Liver (tissue), 3 donors: ENCODE data around the gene PARL.

Source experiments
- ATF3 ChIP-seq: IDR thresholded peaks from 2 replicates; pipeline ENCODE4 v1.6.1; 2016; ENCODE audit warnings: antibody characterized with exemption
- CTCF ChIP-seq: fragments of 150-350 bp; IDR thresholded peaks from 2 replicates; pipeline ENCODE4 v1.5.1; 2017; ENCODE audit warnings: improper control_type of control experiment, low read depth, low read length; ENCODE audit not compliant: missing input control
- EGR1 ChIP-seq, 2 donors: IDR thresholded peaks; 2 replicates each; pipeline ENCODE4 v1.6.1; 2016 to 2018; ENCODE audit warnings: antibody characterized with exemption in 2 of 2, low read depth in 2 of 2
- GABPA ChIP-seq, 2 donors: IDR thresholded peaks in 1 of 2; conservative IDR thresholded peaks in 1 of 2; 2 replicates each; pipeline ENCODE4 v1.6.1; 2016; ENCODE audit warnings: antibody characterized with exemption in 2 of 2, mild to moderate bottlenecking in 1 of 2, moderate library complexity in 1 of 2
- JUND ChIP-seq, 2 donors: IDR thresholded peaks; 2 replicates each; pipeline ENCODE4 v1.6.1; 2016; ENCODE audit warnings: antibody characterized with exemption in 2 of 2
- MAX ChIP-seq: IDR thresholded peaks from 2 replicates; pipeline ENCODE4 v1.6.1; 2016; ENCODE audit warnings: antibody characterized with exemption
- RAD21 ChIP-seq, 2 donors: IDR thresholded peaks; 2 replicates each; pipeline ENCODE4 v1.6.1; 2016; ENCODE audit warnings: antibody characterized with exemption in 2 of 2, mild to moderate bottlenecking in 2 of 2
- SP1 ChIP-seq: IDR thresholded peaks from 2 replicates; pipeline ENCODE4 v1.6.1; 2018; ENCODE audit warnings: antibody characterized with exemption, mild to moderate bottlenecking
- TAF1 ChIP-seq: conservative IDR thresholded peaks from 2 replicates; pipeline ENCODE4 v1.6.1; 2016; ENCODE audit warnings: antibody characterized with exemption, mild to moderate bottlenecking
- YY1 ChIP-seq: IDR thresholded peaks from 2 replicates; pipeline ENCODE4 v1.6.1; 2016; ENCODE audit warnings: antibody characterized with exemption, mild to moderate bottlenecking
- TF ChIP-seq, protein P1 (sequence below): IDR thresholded peaks from 2 replicates; pipeline ENCODE4 v1.6.1; 2016; ENCODE audit warnings: antibody characterized with exemption, mild to moderate bottlenecking
- donor health status: healthy.
- donor health status: healthy.

DNA sequence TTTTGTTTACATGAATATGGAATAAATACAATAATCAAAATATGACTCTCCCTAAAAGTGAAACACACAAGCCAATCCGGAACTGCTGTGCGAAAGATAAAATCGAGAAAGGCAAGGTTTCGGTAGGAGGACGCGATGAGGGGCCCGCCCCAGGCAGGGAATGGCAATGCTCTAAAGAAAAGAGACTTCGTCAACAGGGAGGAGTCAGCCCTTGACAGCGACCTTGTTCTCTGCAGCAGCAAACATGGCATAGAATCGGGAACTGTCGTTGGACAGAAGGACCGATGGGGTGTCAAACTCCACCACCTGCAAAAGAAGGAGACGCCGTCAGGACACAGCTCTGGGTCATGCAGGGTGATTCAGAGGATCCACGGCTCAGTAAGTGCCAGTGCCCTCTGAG lies 36.4 kb upstream of the PARL start:
- no peak for TF ChIP-seq JUND (IDR thresholded peaks at IDR 0.05)
- TF ChIP-seq CTCF = no peak
- TF ChIP-seq MAX = no peak
- TF ChIP-seq ATF3 = no peak
- no peak for TF ChIP-seq EGR1 (IDR thresholded peaks at IDR 0.05; ENCODE audit: low read depth in 2 of 2)
- TF ChIP-seq, protein P1, sequence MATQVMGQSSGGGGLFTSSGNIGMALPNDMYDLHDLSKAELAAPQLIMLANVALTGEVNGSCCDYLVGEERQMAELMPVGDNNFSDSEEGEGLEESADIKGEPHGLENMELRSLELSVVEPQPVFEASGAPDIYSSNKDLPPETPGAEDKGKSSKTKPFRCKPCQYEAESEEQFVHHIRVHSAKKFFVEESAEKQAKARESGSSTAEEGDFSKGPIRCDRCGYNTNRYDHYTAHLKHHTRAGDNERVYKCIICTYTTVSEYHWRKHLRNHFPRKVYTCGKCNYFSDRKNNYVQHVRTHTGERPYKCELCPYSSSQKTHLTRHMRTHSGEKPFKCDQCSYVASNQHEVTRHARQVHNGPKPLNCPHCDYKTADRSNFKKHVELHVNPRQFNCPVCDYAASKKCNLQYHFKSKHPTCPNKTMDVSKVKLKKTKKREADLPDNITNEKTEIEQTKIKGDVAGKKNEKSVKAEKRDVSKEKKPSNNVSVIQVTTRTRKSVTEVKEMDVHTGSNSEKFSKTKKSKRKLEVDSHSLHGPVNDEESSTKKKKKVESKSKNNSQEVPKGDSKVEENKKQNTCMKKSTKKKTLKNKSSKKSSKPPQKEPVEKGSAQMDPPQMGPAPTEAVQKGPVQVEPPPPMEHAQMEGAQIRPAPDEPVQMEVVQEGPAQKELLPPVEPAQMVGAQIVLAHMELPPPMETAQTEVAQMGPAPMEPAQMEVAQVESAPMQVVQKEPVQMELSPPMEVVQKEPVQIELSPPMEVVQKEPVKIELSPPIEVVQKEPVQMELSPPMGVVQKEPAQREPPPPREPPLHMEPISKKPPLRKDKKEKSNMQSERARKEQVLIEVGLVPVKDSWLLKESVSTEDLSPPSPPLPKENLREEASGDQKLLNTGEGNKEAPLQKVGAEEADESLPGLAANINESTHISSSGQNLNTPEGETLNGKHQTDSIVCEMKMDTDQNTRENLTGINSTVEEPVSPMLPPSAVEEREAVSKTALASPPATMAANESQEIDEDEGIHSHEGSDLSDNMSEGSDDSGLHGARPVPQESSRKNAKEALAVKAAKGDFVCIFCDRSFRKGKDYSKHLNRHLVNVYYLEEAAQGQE = no peak
- no peak for TF ChIP-seq GABPA (IDR thresholded peaks at IDR 0.05 in 1 of 2, conservative IDR thresholded peaks at IDR 0.05 in 1 of 2)
- TF ChIP-seq YY1 = no peak
- TF ChIP-seq TAF1 = no peak
- TF ChIP-seq RAD21 (IDR thresholded peaks at IDR 0.05) = no peak
- no peak for TF ChIP-seq SP1
